RKO (cell line): Measurements from ENCODE around the gene CYP4X1.
"Not testable (repeated sequence)": the region's sequence is repeated elsewhere in the genome, so short reads cannot be mapped to it uniquely, and the experiment has no call there.

Experiments
- DNase-seq: peaks from one replicate; pipeline ENCODE4 v3.0.0-alpha.2; 2016; ENCODE audit warnings: low spot score

CYP4X1 gene

DNA sequence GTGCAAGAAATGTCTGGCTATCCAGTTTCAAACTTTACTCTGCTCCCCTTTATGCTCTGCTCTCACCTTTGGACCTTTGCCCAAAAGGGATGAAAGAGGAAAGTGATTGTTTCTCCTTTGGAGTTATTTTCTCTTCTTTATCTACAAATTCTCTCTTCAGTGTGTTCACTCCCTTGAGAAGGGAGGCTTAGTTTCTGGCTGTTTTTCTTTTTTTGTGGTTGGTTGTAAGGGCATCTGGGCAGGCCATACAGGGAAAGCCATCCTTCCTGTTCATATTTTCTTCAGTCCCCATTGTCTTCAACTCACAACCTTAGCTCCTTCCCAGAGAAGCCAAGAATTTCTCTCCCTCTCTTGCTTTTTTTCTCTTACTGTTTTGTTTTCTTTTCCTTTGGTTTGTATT, 46.0 kb downstream of the CYP4X1 start:
- DNase-seq = not testable (repeated sequence)

DNA sequence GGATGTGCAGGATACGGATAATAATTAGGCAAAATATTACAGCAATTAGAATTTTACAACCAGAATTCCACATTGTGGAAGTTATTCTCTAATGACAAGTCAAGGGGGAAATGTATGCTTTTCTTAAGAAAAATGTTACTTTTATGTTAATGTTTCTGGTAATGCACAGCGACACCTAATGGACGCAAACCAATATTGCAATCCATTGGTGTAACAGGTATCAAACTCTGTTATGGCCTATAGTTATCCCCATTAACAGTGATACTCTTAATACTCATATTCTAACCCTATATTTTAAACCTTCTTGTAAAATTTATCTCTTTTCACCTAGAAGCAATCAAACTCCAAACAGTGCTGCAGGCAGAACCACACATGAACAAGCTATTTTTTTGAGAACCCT, 65.9 kb downstream of the CYP4X1 start:
- DNase-seq = peak; percentile 33

DNA sequence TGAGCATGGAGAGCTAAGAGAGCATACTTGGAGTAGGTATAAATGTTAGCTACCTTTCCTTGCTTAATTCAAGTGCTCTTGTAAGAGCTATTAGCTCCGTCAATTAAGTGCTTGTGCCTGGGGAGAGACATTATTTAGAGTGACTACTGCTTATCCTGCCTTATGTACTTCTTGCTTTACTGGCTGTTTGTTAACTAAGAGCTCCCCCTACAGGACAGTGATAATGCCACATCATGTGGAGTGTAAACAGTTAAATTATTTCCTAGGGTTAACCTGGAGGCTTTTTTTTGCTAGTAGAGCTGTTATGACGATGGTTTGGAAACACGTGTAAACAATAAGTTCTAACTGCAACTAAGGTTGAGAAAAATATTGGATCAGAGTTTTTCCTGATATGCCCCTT, 68.0 kb downstream of the CYP4X1 start:
- DNase-seq = not testable (repeated sequence)
